ENCODE results near the gene PKM. TPM values are rescaled to one million over a fixed set of nuclear protein-coding genes. Genes with fewer than 3 reads are reported as not detected.

PKM gene
- polyA plus RNA-seq, 3 donors from 2014 or later: 181 to 233 (median 224) TPM

DNA sequence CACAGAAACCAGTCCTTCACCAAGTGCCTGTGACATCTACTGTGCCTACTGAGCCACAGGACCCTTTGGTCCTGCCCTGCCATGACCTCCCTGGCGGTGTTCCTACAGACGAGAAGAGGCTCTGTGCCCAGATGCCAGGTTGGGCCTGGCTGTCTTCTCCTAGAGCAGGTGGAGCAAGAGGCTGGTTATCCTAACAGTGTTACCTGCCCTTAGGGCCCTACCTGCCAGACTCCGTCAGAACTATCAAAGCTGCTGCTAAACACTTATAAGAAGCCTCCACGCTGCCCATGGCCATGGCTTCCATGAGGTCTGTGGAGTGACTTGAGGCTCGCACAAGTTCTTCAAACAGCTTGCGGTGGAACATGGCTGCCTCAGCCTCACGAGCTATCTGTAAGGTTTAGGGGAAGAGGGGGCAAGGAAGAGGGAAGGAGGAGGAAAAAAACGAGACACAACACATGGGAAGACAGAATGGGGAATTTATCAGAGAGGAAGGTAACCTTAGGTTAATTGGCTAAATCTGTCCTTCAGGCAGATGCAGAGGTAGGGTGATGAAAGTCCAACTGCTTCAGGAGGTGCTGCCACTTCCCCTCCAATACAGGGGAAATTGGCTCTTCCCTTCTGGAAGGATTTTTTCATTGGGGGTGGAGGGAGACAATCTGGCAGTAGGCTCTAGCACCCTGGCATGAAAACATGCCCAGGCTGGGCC is 28.0 kb downstream of the PKM start:
- Mint-ChIP-seq H3K9me3 (no peaks in the 10 kb centered on the region), H3K36me3 (peaks cover 15 to 54% (median 18%) of the 10 kb centered on the region in 3 donors), H3K4me1 (peaks cover under 1 to 2% of the 10 kb centered on the region in 2 donors), H3K27ac (peak overlapping the region in 1 of 6 donors; percentile 31), H3K4me3 (no peak overlapping the region), H3K27me3 (ENCODE audit: low read depth in 3 of 3) (peaks cover 0 to 3% (median 0%) of the 10 kb centered on the region in 3 donors)
- DNase-seq: no peak

- no peaks in the 10 kb centered on the region for H3K9me3 Mint-ChIP-seq
- peaks cover 14 to 53% (median 18%) of the 10 kb centered on the region in 3 donors for H3K36me3 Mint-ChIP-seq
- DNase-seq: no peak
- peaks cover under 1 to 3% (median under 1%) of the 10 kb centered on the region in 3 donors for H3K27me3 Mint-ChIP-seq (ENCODE audit: low read depth in 3 of 3)
- H3K27ac Mint-ChIP-seq: no peak overlapping the region
- no peak overlapping the region for H3K4me3 Mint-ChIP-seq
- H3K4me1 Mint-ChIP-seq: peaks cover 3 to 4% of the 10 kb centered on the region in 2 donors
Measured at GRCh38 chr15:72202302-72202701, 28.7 kb downstream of the PKM start.

DNA sequence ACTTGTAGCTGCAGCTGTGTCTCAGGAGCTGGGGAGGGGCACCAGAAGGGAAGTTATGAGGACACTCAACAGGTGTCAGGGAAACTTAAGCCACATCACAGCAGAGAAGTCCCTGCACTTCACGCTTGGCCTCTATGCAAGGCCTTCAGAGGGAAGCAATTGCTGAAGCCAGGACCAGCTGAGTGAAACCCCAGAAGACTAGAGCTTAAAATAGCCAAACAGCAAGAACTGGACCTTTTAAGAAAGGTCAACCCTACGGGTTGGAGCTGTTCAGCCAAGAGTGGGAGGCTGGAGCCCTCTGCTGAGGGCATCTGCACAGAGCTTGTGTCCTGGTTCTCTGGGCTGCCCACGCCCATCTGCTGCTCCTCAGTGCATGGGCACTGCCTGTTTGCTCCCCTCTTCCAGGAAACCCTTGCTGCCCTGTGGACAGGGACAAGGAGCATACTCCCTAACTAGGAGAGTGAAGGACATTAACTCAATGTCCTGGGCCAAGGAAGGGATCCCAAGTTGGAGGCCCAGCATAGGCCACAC is 29.5 kb downstream of the PKM start:
- peak overlapping the region in 1 of 6 donors; percentile 48 for H3K27ac Mint-ChIP-seq
- H3K9me3 Mint-ChIP-seq: no peaks in the 10 kb centered on the region
- peaks cover 4 to 5% of the 10 kb centered on the region in 2 donors for H3K4me1 Mint-ChIP-seq
- peaks cover 10 to 46% (median 11%) of the 10 kb centered on the region in 3 donors for H3K36me3 Mint-ChIP-seq
- no peak overlapping the region for H3K4me3 Mint-ChIP-seq
- DNase-seq: no peak
- peaks cover 2 to 5% (median 4%) of the 10 kb centered on the region in 3 donors for H3K27me3 Mint-ChIP-seq (ENCODE audit: low read depth in 3 of 3)

- Mint-ChIP-seq H3K4me1 (peaks cover 4 to 5% of the 10 kb centered on the region in 2 donors), H3K4me3 (no peak overlapping the region), H3K27me3 (ENCODE audit: low read depth in 3 of 3) (peaks cover 2 to 10% (median 8%) of the 10 kb centered on the region in 3 donors), H3K27ac (no peak overlapping the region), H3K9me3 (no peaks in the 10 kb centered on the region), H3K36me3 (peaks cover 8 to 39% (median 9%) of the 10 kb centered on the region in 3 donors)
- no peak for DNase-seq
Measured at GRCh38 chr15:72200395-72201237, 30.4 kb downstream of the PKM start.

GRCh38 chr15:72199721-72200212 is 31.2 kb downstream of the PKM start:
- Mint-ChIP-seq H3K4me3 (no peak overlapping the region), H3K9me3 (no peaks in the 10 kb centered on the region), H3K4me1 (peaks cover 4 to 5% of the 10 kb centered on the region in 2 donors), H3K27ac (peak overlapping the region in 1 of 6 donors; percentile 43), H3K36me3 (peaks cover 8 to 34% (median 8%) of the 10 kb centered on the region in 3 donors), H3K27me3 (ENCODE audit: low read depth in 3 of 3) (peaks cover 2 to 10% (median 10%) of the 10 kb centered on the region in 3 donors)
- peak; percentile 50 to 70 (median 55) for DNase-seq

DNA sequence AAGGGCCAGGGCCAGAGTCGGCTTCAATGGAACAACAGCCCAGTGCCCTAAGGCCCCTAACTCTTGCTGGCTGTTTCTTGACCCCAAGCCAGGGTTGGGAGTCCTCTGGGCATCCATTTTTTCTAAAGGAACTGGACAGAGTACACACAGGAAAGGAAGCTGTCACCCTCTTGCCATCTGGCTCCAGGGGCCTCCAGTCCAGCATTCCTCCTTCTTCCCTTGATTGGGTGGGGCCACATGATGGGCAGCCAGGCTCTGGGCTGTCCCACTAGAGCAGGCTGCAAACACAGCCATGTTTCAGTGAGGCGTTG is 31.8 kb downstream of the PKM start:
- Mint-ChIP-seq H3K4me1 (peaks cover 4 to 5% of the 10 kb centered on the region in 2 donors), H3K27ac (no peak overlapping the region), H3K36me3 (peaks cover 8 to 28% (median 8%) of the 10 kb centered on the region in 3 donors), H3K9me3 (no peaks in the 10 kb centered on the region), H3K4me3 (no peak overlapping the region), H3K27me3 (ENCODE audit: low read depth in 3 of 3) (peaks cover 2 to 11% (median 10%) of the 10 kb centered on the region in 3 donors)
- DNase-seq: peak in 1 of 3 donors; percentile 10

GRCh38 chr15:72198356-72199204 is 32.4 kb downstream of the PKM start:
- no peaks in the 10 kb centered on the region for H3K9me3 Mint-ChIP-seq
- peaks cover 8 to 23% (median 8%) of the 10 kb centered on the region in 3 donors for H3K36me3 Mint-ChIP-seq
- no peak for DNase-seq
- H3K4me1 Mint-ChIP-seq: peaks cover 4 to 5% of the 10 kb centered on the region in 2 donors
- H3K27me3 Mint-ChIP-seq (ENCODE audit: low read depth in 3 of 3): peaks cover 2 to 11% (median 10%) of the 10 kb centered on the region in 3 donors
- no peak overlapping the region for H3K27ac Mint-ChIP-seq
- H3K4me3 Mint-ChIP-seq: peak overlapping the region in 1 of 5 donors; percentile 60

GRCh38 chr15:72197460-72198355 is 33.3 kb downstream of the PKM start, which contains the start of gene GRAMD2A:
TSS of gene GRAMD2A (minus strand) at chr15:72197787.
- Mint-ChIP-seq H3K4me3 (peak within 1 kb of the TSS; percentile 50 to 68 (median 60)), H3K27me3 (ENCODE audit: low read depth in 3 of 3) (peaks cover 2 to 11% (median 10%) of the 10 kb centered on the region in 3 donors), H3K9me3 (no peaks in the 10 kb centered on the region), H3K36me3 (peaks cover 5 to 19% (median 8%) of the 10 kb centered on the region in 3 donors), H3K4me1 (peaks cover 4 to 5% of the 10 kb centered on the region in 2 donors), H3K27ac (no peak within 1 kb of the TSS)
- DNase-seq: no peak

- Mint-ChIP-seq H3K36me3 (peaks cover 5 to 19% (median 8%) of the 10 kb centered on the region in 3 donors), H3K4me1 (peaks cover 4 to 5% of the 10 kb centered on the region in 2 donors), H3K27ac (no peak overlapping the region), H3K27me3 (ENCODE audit: low read depth in 3 of 3) (peaks cover 2 to 11% (median 10%) of the 10 kb centered on the region in 3 donors), H3K9me3 (no peaks in the 10 kb centered on the region), H3K4me3 (peak overlapping the region; percentile 23 to 68 (median 50))
- no peak for DNase-seq
Measured at GRCh38 chr15:72197041-72197459, 33.9 kb downstream of the PKM start.

DNA sequence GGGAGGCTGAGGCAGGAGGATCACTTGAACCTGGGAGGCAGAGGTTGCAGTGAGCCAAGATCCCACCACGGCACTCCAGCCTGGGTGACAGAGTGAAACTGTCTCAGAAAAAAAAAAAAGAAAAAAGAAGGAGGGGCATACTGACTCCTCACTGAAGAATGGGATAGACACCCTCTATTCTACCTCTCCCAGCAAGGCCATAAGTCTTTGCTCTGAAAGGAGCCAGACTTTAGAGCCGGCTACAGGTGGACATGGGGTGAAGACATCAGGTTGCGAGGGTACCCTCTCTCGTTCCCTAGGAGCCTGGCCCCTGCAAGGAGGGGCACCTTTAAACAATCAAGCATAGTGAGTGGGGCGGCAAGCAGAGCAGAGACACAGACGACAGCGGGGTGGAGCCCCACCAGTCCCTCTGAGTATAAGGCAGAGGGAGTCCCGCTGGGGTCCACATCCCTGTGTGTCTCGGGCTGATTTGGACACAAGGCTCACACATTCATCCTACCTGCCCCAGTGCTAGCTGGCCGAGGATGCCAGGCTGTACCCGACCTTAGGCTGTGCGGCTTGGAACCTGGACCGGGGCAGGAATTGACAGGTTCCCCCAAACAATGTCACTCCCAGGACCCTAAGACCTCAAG is 34.5 kb downstream of the PKM start:
- DNase-seq: no peak
- H3K4me1 Mint-ChIP-seq: peaks cover 4 to 5% of the 10 kb centered on the region in 2 donors
- H3K27me3 Mint-ChIP-seq (ENCODE audit: low read depth in 3 of 3): peaks cover 2 to 11% (median 10%) of the 10 kb centered on the region in 3 donors
- peaks cover 5 to 19% (median 8%) of the 10 kb centered on the region in 3 donors for H3K36me3 Mint-ChIP-seq
- H3K4me3 Mint-ChIP-seq: peak overlapping the region in 1 of 5 donors; percentile 27
- H3K27ac Mint-ChIP-seq: no peak overlapping the region
- H3K9me3 Mint-ChIP-seq: no peaks in the 10 kb centered on the region

- Mint-ChIP-seq H3K36me3 (peaks cover 5 to 14% (median 8%) of the 10 kb centered on the region in 3 donors), H3K27me3 (ENCODE audit: low read depth in 3 of 3) (peaks cover 2 to 12% (median 11%) of the 10 kb centered on the region in 3 donors), H3K27ac (no peak overlapping the region), H3K9me3 (no peaks in the 10 kb centered on the region), H3K4me1 (peaks cover 4 to 5% of the 10 kb centered on the region in 2 donors), H3K4me3 (no peak overlapping the region)
- DNase-seq: no peak
Measured at GRCh38 chr15:72195101-72195511, 35.9 kb downstream of the PKM start.

All from immature natural killer cell (primary cell).